Measurements from ENCODE around the gene PPARG.
"Not testable (repeated sequence)": the region's sequence is repeated elsewhere in the genome, so short reads cannot be mapped to it uniquely, and the experiment has no call there.

The PPARG gene

DNA sequence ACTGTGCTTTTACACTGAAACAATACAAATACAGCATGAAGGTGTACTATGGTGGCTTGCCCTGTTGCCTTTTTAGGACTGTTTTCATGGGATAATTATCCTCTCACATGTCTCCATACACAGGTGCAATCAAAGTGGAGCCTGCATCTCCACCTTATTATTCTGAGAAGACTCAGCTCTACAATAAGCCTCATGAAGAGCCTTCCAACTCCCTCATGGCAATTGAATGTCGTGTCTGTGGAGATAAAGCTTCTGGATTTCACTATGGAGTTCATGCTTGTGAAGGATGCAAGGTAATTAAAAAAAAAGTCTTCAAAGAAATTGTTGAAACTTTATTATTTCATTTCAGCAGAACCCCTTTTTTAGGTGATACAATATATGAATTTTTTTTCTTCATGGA is 92.3 kb downstream of the PPARG start:
- DNase-seq (ENCODE audit: low read depth) = no peak

GRCh38 chr3:12383218-12383617 is 94.3 kb downstream of the PPARG start:
- DNase-seq (ENCODE audit: low read depth) = no peak

DNA sequence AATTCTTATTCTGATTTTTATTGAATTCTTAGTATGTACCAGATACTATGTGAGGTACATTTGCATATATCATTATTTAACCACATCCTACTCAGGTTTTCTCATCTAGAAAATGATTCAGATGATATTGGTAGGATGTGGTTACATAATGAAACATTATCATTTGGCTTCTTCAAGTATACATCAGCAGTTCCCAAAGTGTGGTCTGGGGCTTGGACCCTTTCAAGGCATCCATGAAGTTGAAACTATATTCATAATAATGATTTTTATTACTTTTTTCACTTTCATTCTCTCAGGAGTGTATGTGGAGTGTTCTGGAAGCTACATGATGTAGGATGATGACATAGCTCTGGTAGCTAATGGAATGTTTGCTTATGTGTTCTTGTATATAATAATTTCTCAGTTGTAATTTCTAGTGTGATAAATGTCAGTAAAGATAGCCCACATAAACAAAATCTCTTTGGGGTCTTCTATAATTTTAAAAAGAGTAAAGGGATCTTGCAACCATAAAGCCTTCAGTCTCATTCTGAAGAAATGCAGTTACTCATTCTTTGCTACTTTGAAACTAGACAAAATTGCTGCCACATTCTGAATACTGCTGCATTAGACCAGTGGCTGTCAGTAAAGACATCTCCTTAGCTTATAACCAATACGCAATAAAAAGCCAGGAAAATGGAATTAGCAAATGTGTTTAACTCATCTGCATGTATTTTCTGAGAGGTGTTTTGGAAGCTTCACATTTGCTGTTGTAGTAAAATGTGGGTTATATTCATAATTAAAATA is 95.8 kb downstream of the PPARG start:
- no peak for DNase-seq (ENCODE audit: low read depth)

GRCh38 chr3:12386514-12387291 is 97.8 kb downstream of the PPARG start:
- not testable (repeated sequence) for DNase-seq (ENCODE audit: low read depth)

GRCh38 chr3:12388185-12388584 is 99.3 kb downstream of the PPARG start:
- DNase-seq (ENCODE audit: low read depth) = no peak

DNA sequence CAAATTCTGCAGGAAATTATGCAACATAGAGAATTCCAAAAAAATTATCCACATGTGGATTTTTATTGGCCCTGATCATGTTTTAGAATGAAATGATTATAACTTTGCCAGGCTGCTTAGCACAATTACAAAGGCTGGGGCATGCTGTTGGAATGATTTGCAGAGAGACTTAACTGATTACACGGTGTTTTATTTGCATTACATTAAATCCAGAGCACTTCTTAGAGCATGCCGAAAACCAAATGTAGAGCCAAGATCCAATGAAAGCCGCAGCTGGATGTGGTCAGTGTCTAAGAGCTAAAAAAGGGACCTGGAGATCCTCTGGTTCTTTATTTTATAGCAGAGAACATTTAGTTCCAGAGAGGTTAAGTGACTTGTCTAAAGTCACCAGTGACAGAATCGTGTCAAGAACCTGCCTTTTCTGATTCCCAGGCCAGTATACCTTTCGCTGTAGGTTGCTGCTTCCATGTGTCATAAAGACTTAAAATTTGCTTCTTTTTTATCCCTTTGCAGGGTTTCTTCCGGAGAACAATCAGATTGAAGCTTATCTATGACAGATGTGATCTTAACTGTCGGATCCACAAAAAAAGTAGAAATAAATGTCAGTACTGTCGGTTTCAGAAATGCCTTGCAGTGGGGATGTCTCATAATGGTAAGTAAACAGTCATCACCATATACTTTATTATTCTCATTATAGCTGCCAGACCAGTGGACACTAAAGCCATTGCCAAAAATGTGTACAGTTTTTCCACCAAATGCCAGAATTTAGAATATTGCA is 103.4 kb downstream of the PPARG start:
- DNase-seq (ENCODE audit: low read depth) = no peak

GRCh38 chr3:12393894-12394293 is 105.0 kb downstream of the PPARG start:
- no peak for DNase-seq (ENCODE audit: low read depth)

- no peak for DNase-seq (ENCODE audit: low read depth)
Observed at GRCh38 chr3:12394569-12395271, 105.8 kb downstream of the PPARG start.

DNA sequence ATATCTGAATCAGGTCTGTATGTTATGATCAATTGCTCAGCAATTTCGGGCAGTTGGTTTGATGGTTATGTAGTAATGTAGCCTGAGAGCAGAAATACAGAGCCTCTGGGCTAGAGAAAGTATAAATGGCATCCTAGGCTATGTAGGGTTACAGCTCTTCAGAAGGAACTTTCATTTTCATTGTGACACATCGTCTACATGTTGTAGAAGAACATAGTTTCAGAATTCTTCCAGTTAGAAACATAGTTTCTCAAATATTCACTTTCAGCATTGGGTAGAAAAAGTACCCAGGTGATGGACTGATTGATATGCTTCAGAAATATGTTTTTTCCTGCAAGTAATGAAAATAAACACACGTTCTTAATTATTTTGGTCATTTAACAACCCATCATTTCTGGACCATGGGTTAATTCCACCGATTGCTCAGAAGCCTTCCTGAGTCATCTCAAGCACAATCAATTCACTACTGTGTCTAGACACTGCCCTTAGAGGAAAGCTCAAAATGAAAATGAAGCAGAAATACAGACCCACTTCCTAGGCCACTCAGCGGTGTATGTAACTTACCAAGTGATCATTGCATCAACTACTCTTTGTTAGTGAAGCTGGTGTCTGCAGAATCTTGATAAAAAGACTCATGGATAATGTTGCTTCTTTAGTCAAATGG is 106.6 kb downstream of the PPARG start:
- no peak for DNase-seq (ENCODE audit: low read depth)

GRCh38 chr3:12396471-12396870 is 107.6 kb downstream of the PPARG start:
- no peak for DNase-seq (ENCODE audit: low read depth)

- no peak for DNase-seq (ENCODE audit: low read depth)
Observed at GRCh38 chr3:12399226-12399625, 110.4 kb downstream of the PPARG start.

DNA sequence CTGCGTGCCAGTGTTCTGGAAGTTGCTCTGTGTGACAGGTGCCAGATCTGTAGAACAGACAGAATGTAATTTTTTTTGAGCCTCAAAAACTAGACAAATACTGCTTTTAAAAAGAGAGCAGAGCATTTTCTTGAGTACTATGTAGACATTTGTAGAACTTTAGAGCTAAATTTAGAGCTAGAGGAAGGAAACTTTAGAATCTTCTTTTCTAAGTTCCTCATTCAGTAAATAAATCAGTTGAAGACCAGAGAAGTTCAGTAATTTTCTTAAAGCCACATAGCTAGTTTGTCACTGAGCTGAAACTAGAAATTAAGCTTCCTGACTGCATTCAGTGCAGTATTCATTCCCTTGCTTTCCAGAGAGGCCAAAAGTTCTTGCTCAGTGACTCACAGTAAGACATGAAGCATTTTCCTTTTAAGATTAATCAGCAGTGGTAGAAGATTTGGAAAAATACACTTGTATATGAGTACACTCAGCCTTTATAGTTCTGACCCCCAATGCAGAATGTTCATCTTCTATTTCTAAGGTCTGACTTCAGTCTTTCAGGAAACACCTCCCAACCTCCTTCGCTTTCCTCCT is 111.8 kb downstream of the PPARG start:
- DNase-seq (ENCODE audit: low read depth) = no peak

DNA sequence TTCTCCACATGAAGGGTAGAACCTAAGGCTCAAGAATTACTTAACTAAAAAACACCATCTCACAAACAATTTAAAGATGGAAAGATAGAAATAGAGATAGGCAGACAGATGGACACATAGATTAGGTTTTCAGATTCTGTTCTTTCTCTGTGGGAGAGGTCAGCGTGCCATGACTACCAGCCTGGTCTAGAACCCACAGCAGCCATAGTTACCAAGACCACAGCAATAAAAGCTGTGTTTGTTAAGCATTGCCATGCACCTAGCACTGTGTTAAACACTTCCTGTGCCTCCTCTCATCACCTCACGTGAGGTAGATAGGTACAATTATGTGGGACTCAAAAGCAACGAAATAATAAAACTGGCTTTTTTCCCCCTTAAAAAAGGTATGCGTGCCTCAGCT is 112.3 kb downstream of the PPARG start:
- no peak for DNase-seq (ENCODE audit: low read depth)

DNA sequence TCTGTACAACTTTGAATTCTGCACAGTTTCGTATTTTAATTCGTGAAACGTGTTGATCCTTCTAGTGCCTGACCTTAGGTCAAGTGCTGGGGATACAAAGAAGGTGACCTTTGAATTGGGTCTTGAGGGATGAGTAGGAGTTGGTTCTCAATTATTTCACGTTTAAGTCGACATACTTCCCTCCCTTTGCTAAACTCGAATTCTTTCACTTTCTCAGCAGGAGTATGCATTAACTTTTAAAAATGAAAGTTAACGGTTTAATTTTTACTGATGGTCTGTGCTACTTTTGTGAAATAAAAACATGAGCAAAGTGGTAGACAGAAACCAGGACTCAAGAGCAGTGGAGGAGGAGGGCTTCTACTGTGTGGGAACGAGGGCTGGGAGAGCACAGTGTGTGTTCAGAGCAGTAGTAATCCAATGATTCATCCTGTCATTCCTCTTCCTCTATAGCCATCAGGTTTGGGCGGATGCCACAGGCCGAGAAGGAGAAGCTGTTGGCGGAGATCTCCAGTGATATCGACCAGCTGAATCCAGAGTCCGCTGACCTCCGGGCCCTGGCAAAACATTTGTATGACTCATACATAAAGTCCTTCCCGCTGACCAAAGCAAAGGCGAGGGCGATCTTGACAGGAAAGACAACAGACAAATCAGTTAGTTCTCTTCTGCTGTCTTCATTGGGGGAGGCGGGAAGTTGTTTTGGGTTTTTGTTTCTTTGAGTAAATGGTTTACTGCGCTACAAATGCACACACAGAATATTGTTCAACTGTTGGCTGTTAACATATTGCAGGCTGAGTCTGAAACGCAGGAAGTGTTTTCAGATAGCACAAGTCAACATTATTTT is 116.8 kb downstream of the PPARG start:
- DNase-seq (ENCODE audit: low read depth) = no peak

- no peak for DNase-seq (ENCODE audit: low read depth)
Observed at GRCh38 chr3:12408984-12409683, 120.3 kb downstream of the PPARG start.

GRCh38 chr3:12409684-12410596 is 121.1 kb downstream of the PPARG start:
- no peak for DNase-seq (ENCODE audit: low read depth)

- no peak for DNase-seq (ENCODE audit: low read depth)
Observed at GRCh38 chr3:12413721-12414255, 124.9 kb downstream of the PPARG start.

DNA sequence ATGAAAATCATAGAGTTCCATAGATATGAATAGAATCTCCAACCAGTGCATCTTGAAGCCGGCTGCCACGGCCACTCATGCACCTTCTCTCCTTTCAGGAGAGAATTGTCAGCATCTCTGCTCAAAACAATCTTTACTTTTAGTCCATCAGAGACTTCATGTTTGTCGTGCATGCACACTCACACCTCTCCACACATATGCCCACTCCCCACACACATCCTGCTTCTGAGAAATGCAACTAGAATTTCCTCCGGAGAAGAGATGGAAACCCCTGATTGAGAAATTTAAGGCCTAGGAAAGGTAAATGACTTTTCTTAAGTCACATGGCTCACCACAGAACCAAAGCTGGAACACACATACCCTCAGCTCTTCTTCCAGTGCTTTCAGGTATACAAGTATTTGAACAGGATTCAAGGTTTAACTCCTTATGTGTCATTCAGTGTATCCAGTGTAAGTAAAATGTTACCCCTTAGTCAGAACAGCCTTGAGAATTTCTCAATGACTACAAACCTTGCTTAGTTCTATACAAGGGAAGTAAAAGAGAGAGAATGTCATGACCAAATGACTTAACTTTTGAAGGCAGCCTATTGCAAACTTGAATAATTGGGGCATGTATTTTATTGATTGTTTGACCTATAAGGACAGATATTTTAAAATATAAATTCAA is 126.3 kb downstream of the PPARG start:
- DNase-seq (ENCODE audit: low read depth) = no peak

Measured in stimulated activated CD8-positive, alpha-beta memory T cell treated with anti-CD3 and anti-CD28 coated beads, Interleukin-4, amount 100 ng/mL, for 24 hours (primary cell).